HG02938 (cell line): ENCODE measurements around the gene VENTX.

Experiments
- ATAC-seq: cut with Tn5 transposase; IDR thresholded peaks from one replicate; pipeline ENCODE4 v1.9.1; 2021; ENCODE audit warnings: mild to moderate bottlenecking, moderate library complexity; ENCODE audit not compliant: unreplicated experiment

Gene VENTX

GRCh38 chr10:133270773-133271297, 33.2 kb downstream of the VENTX start:
- no peak for ATAC-seq

GRCh38 chr10:133271521-133272300, 34.1 kb downstream of the VENTX start:
- ATAC-seq: no peak

- no peak for ATAC-seq
These were observed 34.8 kb downstream of the VENTX start for GRCh38 chr10:133272301-133272963.

GRCh38 chr10:133272964-133273420, 35.3 kb downstream of the VENTX start:
- no peak for ATAC-seq

- ATAC-seq: no peak
These were observed 36.0 kb downstream of the VENTX start for GRCh38 chr10:133273534-133274143.

GRCh38 chr10:133274751-133275683, 37.4 kb downstream of the VENTX start:
- peak; percentile 47 for ATAC-seq

- ATAC-seq: peak; percentile 32
These were observed 38.0 kb downstream of the VENTX start for GRCh38 chr10:133275684-133276092.

- no peak for ATAC-seq
These were observed 38.4 kb downstream of the VENTX start for GRCh38 chr10:133276100-133276434.

GRCh38 chr10:133276435-133277201, 39.0 kb downstream of the VENTX start, which contains the start of gene ADAM8:
TSS of gene ADAM8 (minus strand) at chr10:133276868. CDS start at chr10:133276817, 51 bp downstream.
- peak; percentile 34 for ATAC-seq

- no peak for ATAC-seq
These were observed 39.8 kb downstream of the VENTX start for GRCh38 chr10:133277277-133277992.

- ATAC-seq: no peak
These were observed 40.4 kb downstream of the VENTX start for GRCh38 chr10:133277993-133278576.

GRCh38 chr10:133278577-133279265, 41.1 kb downstream of the VENTX start:
- ATAC-seq: peak; percentile 49

- ATAC-seq: no peak
These were observed 41.9 kb downstream of the VENTX start for GRCh38 chr10:133279326-133280226.

- ATAC-seq: no peak
These were observed 42.9 kb downstream of the VENTX start for GRCh38 chr10:133280391-133281059.

- ATAC-seq: no peak
These were observed 43.4 kb downstream of the VENTX start for GRCh38 chr10:133281084-133281483.

- no peak for ATAC-seq
These were observed 44.1 kb downstream of the VENTX start for GRCh38 chr10:133281628-133282372.
